ENCODE results near the gene ADAMTSL3. TPM values are rescaled to one million over a fixed set of nuclear protein-coding genes. Genes with fewer than 3 reads are reported as not detected.

Gene ADAMTSL3
- total RNA-seq, 1 experiment from 2014 or later, result 0.05 TPM

DNA sequence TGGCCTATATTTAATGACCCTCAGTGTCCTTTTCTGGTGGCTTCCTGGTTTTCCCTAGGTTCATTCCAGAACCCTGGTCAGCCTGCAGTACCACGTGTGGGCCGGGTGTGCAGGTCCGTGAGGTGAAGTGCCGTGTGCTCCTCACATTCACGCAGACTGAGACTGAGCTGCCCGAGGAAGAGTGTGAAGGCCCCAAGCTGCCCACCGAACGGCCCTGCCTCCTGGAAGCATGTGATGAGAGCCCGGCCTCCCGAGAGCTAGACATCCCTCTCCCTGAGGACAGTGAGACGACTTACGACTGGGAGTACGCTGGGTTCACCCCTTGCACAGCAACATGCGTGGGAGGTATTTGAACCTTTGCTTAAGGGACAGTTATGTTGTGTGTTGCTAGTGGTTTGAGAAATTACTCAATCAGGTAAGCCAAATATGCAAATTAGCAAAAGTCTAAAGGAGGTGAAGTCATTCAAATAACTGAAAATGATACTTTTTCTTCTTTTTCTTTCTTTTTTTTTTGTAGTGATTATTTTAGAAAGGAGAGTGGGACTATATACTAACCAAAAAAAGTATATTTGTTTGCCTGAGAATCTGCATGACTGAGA, 259.2 kb downstream of the ADAMTSL3 start:
- TF ChIP-seq, protein P1, sequence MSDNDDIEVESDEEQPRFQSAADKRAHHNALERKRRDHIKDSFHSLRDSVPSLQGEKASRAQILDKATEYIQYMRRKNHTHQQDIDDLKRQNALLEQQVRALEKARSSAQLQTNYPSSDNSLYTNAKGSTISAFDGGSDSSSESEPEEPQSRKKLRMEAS (IDR thresholded peaks at IDR 0.05), result no peak
- TF ChIP-seq FOSL1 (IDR thresholded peaks at IDR 0.05; ENCODE audit: low read depth) (no peak), ELF1 (IDR thresholded peaks at IDR 0.05; ENCODE audit: borderline replicate concordance, low read depth) (no peak), YY1 (IDR thresholded peaks at IDR 0.05; ENCODE audit: extremely low read depth, insufficient replicate concordance, low read depth, low read length) (no peak), SRF (IDR thresholded peaks at IDR 0.05; ENCODE audit: low read depth) (no peak), ATF3 (IDR thresholded peaks at IDR 0.05) (no peak), CTCF (IDR thresholded peaks at IDR 0.05 in 2 of 3, conservative IDR thresholded peaks at IDR 0.05 in 1 of 3; ENCODE audit: borderline replicate concordance in 1 of 3, insufficient read depth in 1 of 3, low read depth in 2 of 3, low read length in 2 of 3) (no peak), EZH2 (IDR thresholded peaks at IDR 0.05) (no peak), ZNF274 (IDR thresholded peaks at IDR 0.05; ENCODE audit: low read depth, low read length) (no peak), SIN3A (IDR thresholded peaks at IDR 0.05; ENCODE audit: low read depth) (no peak), ZFX (IDR thresholded peaks at IDR 0.05) (no peak), RAD21 (IDR thresholded peaks at IDR 0.05; ENCODE audit: low read depth) (no peak), CBX3 (IDR thresholded peaks at IDR 0.05; ENCODE audit: low read depth) (no peak), POLR2AphosphoS5 (IDR thresholded peaks at IDR 0.05; ENCODE audit: low read depth, low read length) (no peak), EZH2phosphoT487 (IDR thresholded peaks at IDR 0.05; ENCODE audit: borderline replicate concordance) (no peak), POLR2A (IDR thresholded peaks at IDR 0.05; ENCODE audit: borderline replicate concordance, extremely low read depth, insufficient read depth, insufficient read length) (no peak), JUND (IDR thresholded peaks at IDR 0.05) (no peak), EGR1 (IDR thresholded peaks at IDR 0.05; ENCODE audit: low read depth) (no peak)
- TF ChIP-seq, protein P2, sequence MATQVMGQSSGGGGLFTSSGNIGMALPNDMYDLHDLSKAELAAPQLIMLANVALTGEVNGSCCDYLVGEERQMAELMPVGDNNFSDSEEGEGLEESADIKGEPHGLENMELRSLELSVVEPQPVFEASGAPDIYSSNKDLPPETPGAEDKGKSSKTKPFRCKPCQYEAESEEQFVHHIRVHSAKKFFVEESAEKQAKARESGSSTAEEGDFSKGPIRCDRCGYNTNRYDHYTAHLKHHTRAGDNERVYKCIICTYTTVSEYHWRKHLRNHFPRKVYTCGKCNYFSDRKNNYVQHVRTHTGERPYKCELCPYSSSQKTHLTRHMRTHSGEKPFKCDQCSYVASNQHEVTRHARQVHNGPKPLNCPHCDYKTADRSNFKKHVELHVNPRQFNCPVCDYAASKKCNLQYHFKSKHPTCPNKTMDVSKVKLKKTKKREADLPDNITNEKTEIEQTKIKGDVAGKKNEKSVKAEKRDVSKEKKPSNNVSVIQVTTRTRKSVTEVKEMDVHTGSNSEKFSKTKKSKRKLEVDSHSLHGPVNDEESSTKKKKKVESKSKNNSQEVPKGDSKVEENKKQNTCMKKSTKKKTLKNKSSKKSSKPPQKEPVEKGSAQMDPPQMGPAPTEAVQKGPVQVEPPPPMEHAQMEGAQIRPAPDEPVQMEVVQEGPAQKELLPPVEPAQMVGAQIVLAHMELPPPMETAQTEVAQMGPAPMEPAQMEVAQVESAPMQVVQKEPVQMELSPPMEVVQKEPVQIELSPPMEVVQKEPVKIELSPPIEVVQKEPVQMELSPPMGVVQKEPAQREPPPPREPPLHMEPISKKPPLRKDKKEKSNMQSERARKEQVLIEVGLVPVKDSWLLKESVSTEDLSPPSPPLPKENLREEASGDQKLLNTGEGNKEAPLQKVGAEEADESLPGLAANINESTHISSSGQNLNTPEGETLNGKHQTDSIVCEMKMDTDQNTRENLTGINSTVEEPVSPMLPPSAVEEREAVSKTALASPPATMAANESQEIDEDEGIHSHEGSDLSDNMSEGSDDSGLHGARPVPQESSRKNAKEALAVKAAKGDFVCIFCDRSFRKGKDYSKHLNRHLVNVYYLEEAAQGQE (IDR thresholded peaks at IDR 0.05; ENCODE audit: low read depth), result no peak
- H3K4me3 ChIP-seq (replicated peaks in 1 of 2; ENCODE audit: low read depth in 1 of 2, low read length in 2 of 2), result no peak overlapping the region
- no peak for ATAC-seq

More for the DNA sequence above, 259.2 kb downstream of the ADAMTSL3 start:
- CTCF ChIA-PET, result no interaction called here
- Histone ChIP-seq H2AFZ (ENCODE audit: low read depth, low read length, poor library complexity, severe bottlenecking) (no peak overlapping the region), H3K79me2 (ENCODE audit: insufficient read depth, low read length) (no peaks in the 10 kb centered on the region), H3K4me2 (ENCODE audit: low read length) (no peak overlapping the region), H3K27ac (ENCODE audit: low read depth, low read length) (no peak overlapping the region), H3K4me1 (ENCODE audit: control insufficient read depth in 1 of 2, insufficient read depth in 2 of 2, low read length in 2 of 2) (no peaks in the 10 kb centered on the region), H3K9me3 (ENCODE audit: control insufficient read depth in 1 of 2, insufficient read depth in 1 of 2, low read depth in 1 of 2, low read length in 2 of 2) (no peaks in the 10 kb centered on the region), H3K27me3 (ENCODE audit: insufficient read depth, low read length) (no peaks in the 10 kb centered on the region; the same call in 1 of the 2 replicates), H3K9ac (ENCODE audit: low read length) (no peak overlapping the region), H3K36me3 (ENCODE audit: control insufficient read depth in 1 of 2, insufficient read depth in 2 of 2, low read length in 2 of 2) (no peaks in the 10 kb centered on the region), H4K20me1 (ENCODE audit: insufficient read depth) (no peaks in the 10 kb centered on the region), H3K9me2 (ENCODE audit: insufficient read depth) (no peaks in the 10 kb centered on the region)
- RAD21 ChIA-PET (ENCODE audit: low non-redundant PET in 1 of 2, low total read pairs in 2 of 2, uncharacterized antibody in 2 of 2, unreplicated experiment in 2 of 2), result no interaction called here
- intact Hi-C loops (cut with micrococcal nuclease), result no loop called here
- no TSS peak for BruUV-seq (replicated peaks)
- POLR2A ChIA-PET, result no interaction called here
- DNase-seq (ENCODE audit: low read depth, low spot score), result no peak

All from HCT116 (cell line).